ENCODE data around the gene TMED1.

Gene TMED1

DNA sequence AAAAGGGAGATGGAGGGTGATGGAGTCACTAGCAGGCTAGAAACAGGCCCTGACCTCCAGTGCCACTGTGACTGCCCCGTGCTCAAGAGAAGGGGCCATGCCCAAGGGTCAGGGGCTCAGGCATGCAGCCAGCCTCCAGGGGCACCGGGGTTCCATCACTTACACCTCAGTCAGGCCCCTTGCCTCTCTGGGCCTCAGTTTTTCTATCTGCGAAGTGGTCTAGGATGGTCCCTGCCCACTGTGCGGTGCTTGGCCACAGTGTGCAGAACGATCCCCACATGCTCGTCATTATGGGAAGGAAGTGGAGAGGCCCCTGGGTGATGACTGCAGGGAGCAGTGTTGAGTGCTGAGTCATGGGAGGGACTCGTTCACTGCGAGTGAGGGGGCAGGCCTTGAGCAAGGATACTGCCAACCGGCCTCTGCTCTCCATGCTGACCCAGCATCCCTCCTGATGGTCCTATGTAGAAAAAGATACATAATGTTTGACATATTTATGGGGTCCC is 23.1 kb downstream of the TMED1 start:
- DNase-seq = peak in 9 of 51 donors; percentile 9 to 37 (median 15)

DNA sequence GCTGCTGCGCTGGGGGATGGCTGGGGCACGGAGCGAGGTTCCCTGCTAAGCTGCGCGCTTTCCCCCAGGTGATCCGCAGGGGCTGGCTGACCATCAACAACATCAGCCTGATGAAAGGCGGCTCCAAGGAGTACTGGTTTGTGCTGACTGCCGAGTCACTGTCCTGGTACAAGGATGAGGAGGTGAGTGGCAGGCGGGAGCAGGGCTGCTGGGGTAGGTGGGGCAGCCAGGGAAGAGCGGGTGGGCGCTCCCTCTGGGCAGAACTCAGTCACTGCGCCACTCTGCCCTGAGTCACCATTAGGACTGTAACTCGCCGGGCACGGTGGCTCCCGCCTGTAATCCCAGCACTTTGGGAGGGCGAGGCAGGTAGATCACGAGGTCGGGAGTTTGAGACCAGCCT is 23.8 kb downstream of the TMED1 start:
- DNase-seq = no peak

DNA sequence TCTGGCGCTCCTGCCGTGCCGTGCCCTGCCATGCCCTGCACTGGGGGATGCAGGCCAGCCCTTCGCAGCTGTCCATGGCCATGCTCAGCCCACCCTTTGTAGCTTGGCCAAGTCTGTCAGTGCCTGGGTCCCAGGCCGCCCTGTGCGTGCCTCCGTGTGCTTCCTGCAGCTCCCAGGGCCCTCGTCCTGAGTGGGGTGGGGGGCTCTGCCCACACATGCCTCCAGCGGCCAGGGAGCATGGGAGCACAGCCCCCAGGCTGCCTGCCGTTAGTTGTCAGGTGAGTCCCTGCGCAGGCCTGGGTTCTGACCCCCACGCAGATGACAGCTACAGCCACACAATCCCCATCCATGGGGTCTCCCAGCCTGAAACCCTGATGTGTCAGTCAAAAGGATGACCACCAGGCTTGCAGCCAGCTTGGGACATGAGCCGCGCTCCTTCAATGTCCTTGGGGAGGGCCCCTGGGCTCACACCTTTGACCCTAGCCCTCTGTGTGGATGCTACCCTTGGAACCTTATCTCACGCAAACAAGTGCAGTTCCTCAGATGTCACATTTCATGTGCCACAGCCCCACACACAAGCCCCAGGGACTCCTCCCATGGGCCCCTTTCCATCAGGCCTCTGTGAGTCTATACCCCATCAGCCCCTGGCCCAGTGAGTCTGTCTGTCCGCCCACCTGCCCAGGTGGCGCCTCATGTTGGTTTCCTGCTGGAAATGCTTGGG is 24.5 kb downstream of the TMED1 start:
- no peak for DNase-seq

- no peak for DNase-seq
Measured at GRCh38 chr19:10809651-10810285, 26.2 kb downstream of the TMED1 start.

DNA sequence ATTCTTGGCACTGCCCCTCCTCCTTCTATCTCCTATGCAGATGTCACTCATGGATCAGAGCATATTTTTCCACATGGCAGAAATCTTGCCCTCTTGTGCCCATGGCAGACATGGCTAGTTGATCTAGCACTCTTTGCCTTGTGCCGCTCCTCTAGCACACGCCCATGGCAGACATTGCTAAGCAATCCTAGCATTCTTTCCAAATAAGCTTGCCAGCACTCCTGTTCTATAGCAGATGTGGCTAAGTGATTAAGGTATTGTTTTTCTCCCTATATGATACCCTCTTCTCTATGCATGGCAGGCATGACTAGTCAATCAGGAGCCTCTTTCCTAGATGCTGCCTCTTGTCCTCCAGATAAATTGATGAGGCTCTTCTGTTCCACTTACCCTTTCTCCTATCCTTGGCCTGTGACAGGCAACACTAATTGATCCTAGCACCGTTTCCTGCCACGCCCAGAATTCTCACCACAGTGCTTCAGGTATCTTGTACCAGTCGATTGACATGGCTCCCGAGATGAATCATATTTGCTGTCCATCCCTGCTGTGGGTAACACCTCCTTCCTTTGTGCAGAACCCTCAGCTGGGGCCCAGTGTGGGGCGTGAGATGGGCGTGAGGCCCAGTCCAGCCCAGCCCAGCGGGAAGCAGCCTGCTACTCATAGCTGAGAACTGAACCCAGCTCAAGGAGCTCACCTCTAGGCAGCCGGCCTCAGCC is 26.9 kb downstream of the TMED1 start:
- DNase-seq = no peak

GRCh38 chr19:10805758-10806247 is 30.2 kb downstream of the TMED1 start:
- peak in 6 of 51 donors; percentile 8 to 38 (median 14) for DNase-seq

GRCh38 chr19:10805065-10805757 is 30.8 kb downstream of the TMED1 start:
- DNase-seq = peak in 4 of 51 donors; percentile 11 to 38 (median 25)

GRCh38 chr19:10803252-10803651 is 32.8 kb downstream of the TMED1 start:
- no peak for DNase-seq

DNA sequence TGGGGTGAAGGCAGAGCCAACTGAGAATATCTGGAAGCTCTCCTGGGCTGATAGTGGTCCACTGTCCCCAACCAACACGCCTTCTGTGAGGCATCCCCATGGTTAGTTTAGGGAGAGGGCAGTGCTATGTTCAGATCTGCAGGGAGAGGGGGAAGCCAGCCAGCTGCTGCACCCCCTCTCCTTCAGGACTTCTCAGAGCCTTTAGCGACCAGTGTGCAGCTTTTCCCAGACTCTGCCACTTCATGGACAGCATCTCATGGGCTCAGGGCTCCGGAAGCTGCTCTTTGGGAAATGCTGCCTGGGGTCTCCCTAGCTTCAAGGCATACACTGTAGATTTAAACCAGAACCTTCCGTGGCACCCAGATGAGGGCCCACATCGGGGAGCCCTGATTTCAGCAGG is 33.5 kb downstream of the TMED1 start:
- DNase-seq = no peak

DNA sequence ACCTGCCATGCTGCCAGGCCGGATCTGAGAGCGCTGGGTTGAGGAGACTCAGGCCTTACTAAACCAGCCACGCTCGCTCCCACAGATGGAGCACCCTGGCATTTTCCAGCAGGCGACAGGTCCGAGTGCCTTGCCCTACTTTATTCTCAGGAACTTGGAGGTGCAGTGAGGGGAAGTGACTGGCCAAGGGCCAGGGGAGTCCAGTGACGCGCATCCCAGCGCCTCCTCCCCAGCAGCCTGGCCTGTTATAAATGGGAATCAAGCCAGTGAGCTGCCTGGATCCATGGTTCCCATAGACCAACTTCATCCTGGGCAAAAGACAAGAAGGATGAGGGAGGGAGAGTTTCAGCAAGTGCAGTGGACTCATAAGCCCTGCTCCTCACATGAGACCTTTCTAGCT is 35.5 kb downstream of the TMED1 start:
- DNase-seq = peak in 20 of 51 donors; percentile 4 to 49 (median 24)

DNA sequence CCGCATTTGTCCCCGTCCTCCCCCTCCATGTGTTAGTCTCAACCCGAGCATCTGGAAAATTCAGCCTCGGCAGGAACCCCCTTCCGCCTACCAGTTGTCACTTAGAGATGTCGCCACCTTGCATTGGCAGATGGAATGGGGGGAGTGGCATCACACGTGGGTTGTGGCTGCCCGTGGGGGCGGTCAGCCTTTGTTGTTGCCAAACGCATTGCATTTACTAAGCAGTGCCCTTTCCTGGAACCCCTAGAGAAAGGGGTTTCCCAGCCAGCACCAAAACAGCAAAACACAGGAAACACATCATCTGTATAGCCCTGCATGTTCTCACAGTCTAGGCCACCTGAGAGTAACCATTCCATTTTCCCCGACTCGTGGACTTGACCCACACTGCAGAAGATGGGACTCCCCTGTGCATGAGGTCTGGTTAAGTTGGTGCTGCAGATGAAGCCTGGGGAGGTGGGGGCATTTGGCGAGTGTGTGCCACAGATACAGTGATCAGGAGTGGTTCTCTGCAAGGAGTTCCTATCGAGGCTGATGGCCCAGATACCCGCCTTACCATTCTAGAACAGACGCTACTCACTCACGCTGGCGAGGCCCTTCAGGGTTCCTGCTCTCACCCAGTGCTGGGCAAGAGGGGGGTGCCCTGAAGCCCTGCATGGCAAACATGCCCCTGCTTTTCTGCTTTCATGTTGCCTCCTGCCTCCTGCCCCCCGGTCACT is 38.3 kb downstream of the TMED1 start:
- peak in 8 of 51 donors; percentile 4 to 55 (median 12) for DNase-seq

- DNase-seq = no peak
Measured at GRCh38 chr19:10797078-10797477, 38.9 kb downstream of the TMED1 start.

GRCh38 chr19:10796653-10797052 is 39.4 kb downstream of the TMED1 start:
- DNase-seq = peak in 23 of 51 donors; percentile 2 to 56 (median 29)

DNA sequence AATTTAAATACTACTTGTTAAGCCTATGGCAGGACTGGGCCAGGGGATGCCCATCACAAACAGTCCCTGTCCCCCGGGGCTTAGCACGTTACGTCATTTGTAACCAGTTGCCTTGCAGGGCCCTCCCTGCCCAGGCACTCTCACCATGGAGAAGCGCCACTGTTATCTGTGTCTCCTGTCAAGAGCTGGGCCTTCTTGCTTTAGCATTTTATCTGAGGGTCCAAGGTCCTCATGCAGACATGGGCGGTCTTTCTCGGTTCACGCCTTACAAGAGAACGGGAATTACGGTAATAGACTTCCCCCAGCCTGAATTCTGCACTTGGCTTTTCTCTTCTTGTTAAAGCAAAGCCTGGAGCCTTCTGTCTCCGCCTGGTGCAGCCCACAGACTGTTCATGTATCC is 46.1 kb downstream of the TMED1 start:
- no peak for DNase-seq

- DNase-seq = no peak
Measured at GRCh38 chr19:10788146-10788545, 47.9 kb downstream of the TMED1 start.

GRCh38 chr19:10784257-10784656 is 51.8 kb downstream of the TMED1 start:
- peak in 16 of 51 donors; percentile 6 to 32 (median 17) for DNase-seq

- DNase-seq = no peak
Measured at GRCh38 chr19:10782795-10783194, 53.2 kb downstream of the TMED1 start.

Data from hypothalamus (tissue), 51 donors.